ENCODE results near the gene SLC26A5. TPM values are rescaled to one million over a fixed set of nuclear protein-coding genes. Genes with fewer than 3 reads are reported as not detected.
"Not testable (repeated sequence)": the region's sequence is repeated elsewhere in the genome, so short reads cannot be mapped to it uniquely, and the experiment has no call there.

SLC26A5 gene
- total RNA-seq (2021; ENCODE audit: unreplicated experiment) (not detected), Bru-seq, nascent RNA (percentile 6 among the genes with signal in this experiment), BruChase-seq, experiment 1, labeled RNA remaining after a 2-hour chase (percentile 5 among the genes with signal in this experiment), BruChase-seq, experiment 2, labeled RNA remaining after a 6-hour chase (percentile 2 among the genes with signal in this experiment)
- not detected for polyA plus RNA-seq (2012; ENCODE audit: insufficient read length)
- long read RNA-seq, partial matches to known transcripts, result 0 of 2 reads
- long read RNA-seq, other reads (novel, unspliced or antisense), result 2 of 2 reads

- ChIA-PET CTCF (no interaction called here), POLR2A (no interaction called here)
- ATAC-seq, result peak; percentile 81
- Histone ChIP-seq H3K27me3 (ENCODE audit: control insufficient read depth, insufficient read depth, low read length) (peaks cover 51% of the 10 kb centered on the region), H3K36me3 (ENCODE audit: control insufficient read depth, insufficient read depth, low read length) (no peaks in the 10 kb centered on the region; the same call in 1 of the 2 replicates), H3K4me3 (ENCODE audit: low read depth in 2 of 2, low read length in 2 of 2) (peak within 1 kb of the TSS; percentile 27 to 44), H3K27ac (ENCODE audit: low read length) (no peak within 1 kb of the TSS), H3K4me1 (ENCODE audit: control insufficient read depth, insufficient read depth, low read length) (peaks cover 3% of the 10 kb centered on the region; the same call in 1 of the 2 replicates), H3K9me3 (ENCODE audit: control insufficient read depth, insufficient read depth, low read depth, low read length) (no peaks in the 10 kb centered on the region)
- TF ChIP-seq POLR2AphosphoS5 (IDR thresholded peaks at IDR 0.05; ENCODE audit: low read depth, low read length) (no peak), REST (IDR thresholded peaks at IDR 0.05; ENCODE audit: insufficient read depth in 1 of 2, low read depth in 2 of 2, low read length in 1 of 2) (no peak), SIN3A (IDR thresholded peaks at IDR 0.05; ENCODE audit: borderline replicate concordance, insufficient read depth, low read depth, low read length) (no peak)
- BruUV-seq (replicated peaks), result no TSS peak
- no peak for DNase-seq (ENCODE audit: low read depth, low spot score)
- in situ Hi-C loops (cut with HindIII; ENCODE audit: low pct_unique_long_range_greater_than_20kb, low sequenced_read_pairs), result no loop called here
- intact Hi-C loops (cut with micrococcal nuclease; ENCODE audit: unreplicated experiment), result loop anchor here (5.0 kb wide), 2 partner anchors 121 to 711 kb away; no protein-coding TSS in a partner anchor
Measured at GRCh38 chr7:103446049-103446520, at the start of gene SLC26A5. TSS of gene SLC26A5 (minus strand) at chr7:103446207. CDS start at chr7:103421514, 24,693 bp downstream.

GRCh38 chr7:103487419-103487818, 41.4 kb upstream of the SLC26A5 start:
- in situ Hi-C loops (cut with HindIII; ENCODE audit: low pct_unique_long_range_greater_than_20kb, low sequenced_read_pairs) (no loop called here), intact Hi-C loops (cut with micrococcal nuclease; ENCODE audit: unreplicated experiment) (no loop called here)
- H3K36me3 ChIP-seq (ENCODE audit: control insufficient read depth, insufficient read depth, low read length), result no peaks in the 10 kb centered on the region
- H3K4me3 ChIP-seq (ENCODE audit: low read depth in 2 of 2, low read length in 2 of 2), result no peak overlapping the region
- DNase-seq (ENCODE audit: low read depth, low spot score) (no peak), ATAC-seq (no peak)
- H3K27ac ChIP-seq (ENCODE audit: low read length), result no peak overlapping the region
- H3K9me3 ChIP-seq (ENCODE audit: control insufficient read depth, insufficient read depth, low read depth, low read length), result no peaks in the 10 kb centered on the region
- no peaks in the 10 kb centered on the region for H3K4me1 ChIP-seq (ENCODE audit: control insufficient read depth, insufficient read depth, low read length)
- TF ChIP-seq SIN3A (IDR thresholded peaks at IDR 0.05; ENCODE audit: borderline replicate concordance, insufficient read depth, low read depth, low read length) (no peak), TCF7L2 (IDR thresholded peaks at IDR 0.05; ENCODE audit: low read depth, low read length) (no peak), CTCF (IDR thresholded peaks at IDR 0.05) (no peak), POLR2AphosphoS5 (IDR thresholded peaks at IDR 0.05; ENCODE audit: low read depth, low read length) (no peak), REST (IDR thresholded peaks at IDR 0.05; ENCODE audit: insufficient read depth in 1 of 2, low read depth in 2 of 2, low read length in 1 of 2) (no peak)
- ChIA-PET CTCF (no interaction called here), POLR2A (no interaction called here)
- BruUV-seq (replicated peaks), result no TSS peak
- peaks cover 18% of the 10 kb centered on the region for H3K27me3 ChIP-seq (ENCODE audit: control insufficient read depth, insufficient read depth, low read length)

GRCh38 chr7:103486873-103487272, 40.9 kb upstream of the SLC26A5 start:
- H3K36me3 ChIP-seq (ENCODE audit: control insufficient read depth, insufficient read depth, low read length); DNase-seq (ENCODE audit: low read depth, low spot score); H3K4me3 ChIP-seq (ENCODE audit: low read depth in 2 of 2, low read length in 2 of 2); ATAC-seq; BruUV-seq (replicated peaks); intact Hi-C loops (cut with micrococcal nuclease; ENCODE audit: unreplicated experiment); H3K4me1 ChIP-seq (ENCODE audit: control insufficient read depth, insufficient read depth, low read length); H3K27ac ChIP-seq (ENCODE audit: low read length); H3K9me3 ChIP-seq (ENCODE audit: control insufficient read depth, insufficient read depth, low read depth, low read length); CTCF ChIA-PET; in situ Hi-C loops (cut with HindIII; ENCODE audit: low pct_unique_long_range_greater_than_20kb, low sequenced_read_pairs): not testable (repeated sequence)
- POLR2A ChIA-PET, result interaction anchor here (0.7 kb wide), 1 partner anchor 28 kb away, joined by 6 read pairs; no protein-coding TSS in a partner anchor
- H3K27me3 ChIP-seq (ENCODE audit: control insufficient read depth, insufficient read depth, low read length), result peaks cover 19% of the 10 kb centered on the region
